HCEC 1CT (cell line): ENCODE data around the gene KCND3.

Source experiments
- DNase-seq: peaks from one replicate; pipeline ENCODE4 v3.0.0-alpha.2; 2017

KCND3 gene

GRCh38 chr1:111878091-111878490 is 111.4 kb downstream of the KCND3 start:
- no peak for DNase-seq

GRCh38 chr1:111876631-111877030 is 112.8 kb downstream of the KCND3 start:
- DNase-seq = no peak

DNA sequence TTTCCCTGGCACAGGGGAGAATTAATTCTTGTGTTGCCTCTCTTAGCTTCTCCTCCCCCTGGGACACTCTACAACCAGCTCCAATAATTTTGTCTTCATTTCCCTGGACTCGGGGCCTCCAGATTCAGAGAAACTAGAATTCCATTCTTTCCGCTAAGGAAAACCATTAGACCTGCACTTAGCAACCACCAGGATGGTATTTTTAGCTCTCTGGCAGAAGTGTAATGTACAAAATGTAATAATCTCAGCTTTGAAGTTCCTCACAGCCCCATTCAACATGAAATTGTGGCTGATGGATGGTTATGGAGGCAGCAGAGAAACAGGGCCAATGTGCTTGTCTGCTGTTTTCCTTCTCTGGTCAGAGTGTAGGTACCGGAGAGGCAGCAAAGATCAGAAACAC is 113.8 kb downstream of the KCND3 start:
- no peak for DNase-seq

DNA sequence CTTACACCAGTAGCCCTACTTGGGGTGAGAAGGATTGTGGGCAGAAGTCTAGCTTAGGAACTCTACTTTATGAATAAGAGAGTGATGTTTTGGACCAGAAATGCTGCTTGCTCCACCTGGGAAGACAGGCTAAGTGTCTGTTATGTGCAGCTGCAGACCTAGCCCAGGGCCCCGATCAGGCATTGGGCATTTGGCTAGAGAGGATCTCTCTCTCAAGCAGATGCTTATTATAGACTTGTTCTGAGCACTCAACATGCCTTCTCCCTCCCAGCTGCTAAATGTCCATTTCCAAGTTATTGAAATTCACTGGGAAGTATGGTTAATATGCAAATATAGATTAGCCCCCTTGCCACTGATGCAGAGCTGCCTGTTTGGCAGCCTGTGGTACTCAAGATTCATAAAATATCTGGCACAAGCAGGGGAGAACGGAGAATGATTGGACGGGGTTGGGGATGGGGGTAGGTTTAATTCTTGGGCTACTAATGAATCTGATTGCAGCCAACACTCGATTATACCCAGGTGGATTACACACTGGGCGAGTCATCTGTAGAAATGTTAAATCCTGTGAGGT is 115.9 kb downstream of the KCND3 start:
- no peak for DNase-seq

DNA sequence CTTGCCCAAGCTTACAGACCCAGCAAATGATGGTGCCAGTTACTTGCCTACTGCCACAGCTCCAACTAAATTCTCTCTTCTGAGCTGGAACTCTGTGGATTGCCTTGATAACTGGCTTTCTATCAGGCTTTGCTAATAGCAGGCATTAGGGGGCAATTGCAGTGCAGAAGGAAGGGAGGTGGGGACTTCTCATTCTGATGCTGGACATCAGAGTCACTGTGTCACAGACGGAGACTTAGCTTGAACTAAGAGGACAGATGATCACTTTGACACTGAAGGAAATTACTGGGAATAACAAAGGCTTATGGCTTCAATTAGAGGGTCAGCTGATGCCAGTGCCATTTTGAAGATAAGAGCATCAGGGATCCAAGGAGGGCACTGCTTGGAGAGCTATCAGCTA is 119.3 kb downstream of the KCND3 start:
- no peak for DNase-seq

DNA sequence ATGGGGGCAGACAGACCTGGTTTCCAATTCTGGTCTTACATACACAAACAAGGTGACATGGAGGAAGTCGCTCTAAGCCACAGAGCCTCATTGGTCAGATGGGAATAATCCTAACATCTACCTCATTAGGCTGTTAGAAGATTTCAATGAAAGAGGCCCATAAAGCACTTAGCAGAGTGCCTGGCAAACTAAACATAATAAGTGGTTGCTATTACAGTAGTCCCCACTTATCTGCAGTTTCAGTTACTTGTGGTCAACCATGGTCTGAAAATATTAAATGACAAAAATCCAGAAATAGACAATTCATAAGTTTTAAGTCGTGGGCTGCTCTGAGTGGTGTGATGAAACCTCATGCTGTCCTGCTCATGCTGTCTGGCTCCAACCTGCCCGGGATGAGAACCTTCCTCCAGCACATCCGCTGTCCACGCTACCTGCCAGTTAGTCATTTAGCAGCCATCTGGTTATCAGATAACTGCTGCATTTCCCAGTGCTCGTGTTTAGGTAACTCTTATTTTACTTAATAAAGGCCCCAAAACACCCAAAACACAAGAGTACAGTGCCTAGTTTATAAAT is 121.5 kb downstream of the KCND3 start:
- DNase-seq = no peak

DNA sequence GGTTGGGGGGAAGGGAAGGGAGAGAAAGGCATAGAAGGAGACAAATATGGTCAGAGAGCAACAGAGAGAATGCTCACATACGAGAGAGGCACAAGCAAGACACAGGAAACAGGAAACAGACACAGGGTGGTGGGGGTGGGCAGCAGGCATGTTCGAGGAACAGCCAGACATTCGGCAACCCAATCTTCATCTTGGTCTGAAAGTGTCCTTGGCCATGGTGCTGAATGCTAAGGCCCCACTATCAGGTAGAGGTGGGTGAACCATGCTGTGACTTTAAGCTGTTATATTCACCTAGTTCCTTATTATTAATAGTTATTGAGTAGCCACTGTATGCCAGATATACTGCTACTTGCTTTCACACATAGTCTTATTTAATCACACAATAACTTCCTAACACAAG is 124.6 kb downstream of the KCND3 start:
- DNase-seq = no peak

DNA sequence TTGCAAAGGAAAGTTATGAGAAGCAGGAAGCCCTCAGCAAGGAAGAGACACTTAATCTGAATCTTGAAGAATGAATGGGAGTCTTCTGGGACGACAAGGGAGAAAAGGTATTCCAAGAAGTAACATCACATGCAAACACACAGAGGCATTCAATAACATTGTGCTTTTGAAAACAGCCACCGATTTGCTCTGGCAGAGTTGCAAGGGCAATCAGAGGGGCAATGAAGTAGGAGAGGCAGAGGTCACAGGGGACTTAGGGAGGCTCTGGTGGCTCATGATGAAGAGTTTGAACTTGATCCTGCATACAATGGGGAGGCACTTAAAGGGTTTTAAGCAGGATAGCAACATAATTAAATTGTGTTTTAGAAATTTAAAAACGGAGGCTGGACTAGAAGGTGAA is 126.1 kb downstream of the KCND3 start:
- DNase-seq = no peak

- no peak for DNase-seq
Observed at GRCh38 chr1:111862599-111862998, 126.9 kb downstream of the KCND3 start.

DNA sequence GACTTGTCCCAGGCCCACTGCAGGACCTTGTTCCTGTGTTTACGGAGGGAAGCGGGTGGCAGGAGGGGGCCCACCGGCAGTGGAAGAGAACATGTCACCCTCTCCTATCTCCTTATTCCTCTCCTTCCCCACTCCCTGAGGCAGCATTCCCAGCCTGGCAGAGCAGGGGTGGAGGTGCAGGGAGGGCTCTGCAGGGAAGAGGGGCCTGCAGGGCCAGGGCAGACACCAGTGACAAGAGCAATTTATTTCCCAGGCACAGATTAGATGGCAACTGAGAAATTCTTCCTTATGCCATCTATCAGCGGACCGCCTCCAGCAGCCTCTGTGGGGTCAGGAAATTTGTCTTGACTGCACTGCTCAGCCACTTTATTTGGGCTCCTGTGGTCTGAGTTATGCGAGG is 127.9 kb downstream of the KCND3 start:
- DNase-seq = no peak

- DNase-seq = no peak
Observed at GRCh38 chr1:111857194-111857651, 132.2 kb downstream of the KCND3 start.

GRCh38 chr1:111856411-111857185 is 132.9 kb downstream of the KCND3 start:
- DNase-seq = no peak

DNA sequence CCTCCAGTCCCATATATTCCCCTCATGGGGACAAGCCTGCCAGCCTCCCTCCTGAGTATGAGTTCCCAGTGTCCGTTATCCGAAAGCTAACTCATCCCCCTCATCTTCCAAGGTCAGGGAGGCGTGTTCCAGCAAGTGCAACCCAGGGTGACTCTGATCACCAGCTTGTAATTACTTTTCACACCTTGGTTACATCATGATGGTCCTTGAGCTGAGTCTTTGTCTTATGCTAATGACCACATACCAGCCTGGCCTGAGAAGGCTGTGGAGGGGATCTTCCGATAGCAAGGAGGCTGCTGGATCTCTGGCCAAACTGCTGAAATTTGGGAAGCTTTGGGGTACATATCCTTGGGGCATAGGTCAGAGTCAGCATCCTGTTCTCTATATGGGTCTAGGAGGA is 134.2 kb downstream of the KCND3 start:
- no peak for DNase-seq

GRCh38 chr1:111852261-111852721 is 137.2 kb downstream of the KCND3 start:
- DNase-seq = no peak

DNA sequence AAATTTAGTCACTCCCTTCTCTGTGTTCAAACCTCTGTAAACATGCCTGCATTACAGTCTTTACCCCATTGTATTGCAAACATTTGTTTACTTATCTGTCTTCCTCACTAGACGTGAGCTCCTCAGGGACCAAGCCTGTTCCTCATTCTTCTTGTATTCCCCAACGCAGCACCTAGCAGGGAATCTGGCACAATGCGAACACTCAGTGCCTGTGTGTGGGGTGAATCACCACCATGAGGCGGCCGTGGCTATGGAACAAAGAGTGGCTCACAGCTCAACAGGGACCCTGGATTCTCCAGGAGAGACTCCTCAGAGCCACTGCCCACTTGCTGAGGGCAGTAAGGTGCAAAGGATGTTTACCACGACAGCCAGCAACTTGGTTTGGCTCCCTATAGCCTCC is 137.9 kb downstream of the KCND3 start:
- no peak for DNase-seq

DNA sequence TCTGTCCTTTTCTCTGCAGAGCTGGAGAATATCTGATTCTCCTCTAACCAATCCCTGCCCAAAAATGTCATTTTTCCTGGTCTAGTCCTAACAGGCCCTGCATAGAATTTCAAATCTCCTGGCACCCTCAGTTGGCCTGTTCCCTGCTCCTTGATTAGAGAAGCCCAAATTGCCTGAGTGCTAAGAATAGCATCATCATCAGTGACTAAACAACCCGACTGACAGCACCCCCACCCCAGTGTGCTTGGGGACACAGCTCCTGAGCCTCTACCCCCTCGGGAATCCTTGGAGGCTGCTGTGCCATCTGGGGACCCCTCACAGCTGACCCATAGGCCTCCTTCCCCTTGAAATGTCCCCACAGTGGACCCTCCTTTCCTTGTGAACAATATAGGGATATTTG is 139.4 kb downstream of the KCND3 start:
- no peak for DNase-seq

- DNase-seq = no peak
Observed at GRCh38 chr1:111848852-111849545, 140.5 kb downstream of the KCND3 start.

DNA sequence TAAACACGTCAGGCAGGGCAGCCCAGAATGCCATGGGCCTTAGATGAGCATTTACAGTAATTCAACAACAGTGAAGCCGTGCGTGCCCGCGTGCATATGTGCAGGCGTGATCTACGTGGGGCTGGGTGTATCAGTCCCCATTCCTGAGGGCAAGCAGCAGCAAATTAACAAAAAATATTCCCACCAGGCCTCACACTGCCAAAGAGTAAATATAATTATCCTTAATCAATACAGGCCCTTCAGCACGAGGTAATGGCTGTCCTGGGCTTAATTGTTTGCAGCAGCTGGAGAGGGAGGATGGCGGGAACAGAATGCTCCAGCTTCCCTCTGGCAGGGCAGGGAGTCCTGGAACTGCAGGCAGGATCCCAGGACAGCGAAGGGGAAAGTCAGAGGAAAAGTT is 142.0 kb downstream of the KCND3 start:
- DNase-seq = no peak

DNA sequence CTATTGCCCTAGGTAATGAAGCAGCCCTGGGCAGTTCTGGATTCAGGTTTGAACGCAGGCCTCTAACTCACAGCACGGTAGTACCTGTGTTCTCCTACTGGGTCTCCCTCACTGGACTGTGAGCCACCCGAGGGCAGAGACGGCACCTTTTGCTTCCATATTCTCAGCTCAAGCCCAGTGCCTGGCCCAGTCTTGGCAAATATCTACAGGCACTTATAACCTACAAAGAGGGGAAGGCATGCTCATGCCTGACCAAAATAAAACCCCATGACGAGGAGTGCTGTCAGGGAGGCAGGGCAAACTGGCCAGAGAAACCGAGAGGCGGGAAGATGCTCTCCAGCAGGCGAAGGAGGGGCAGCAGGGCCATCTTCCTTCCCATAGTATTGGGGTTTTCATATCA is 142.6 kb downstream of the KCND3 start:
- no peak for DNase-seq

- no peak for DNase-seq
Observed at GRCh38 chr1:111843177-111843576, 146.3 kb downstream of the KCND3 start.

- no peak for DNase-seq
Observed at GRCh38 chr1:111842411-111842810, 147.1 kb downstream of the KCND3 start.

- no peak for DNase-seq
Observed at GRCh38 chr1:111841746-111842145, 147.7 kb downstream of the KCND3 start.

DNA sequence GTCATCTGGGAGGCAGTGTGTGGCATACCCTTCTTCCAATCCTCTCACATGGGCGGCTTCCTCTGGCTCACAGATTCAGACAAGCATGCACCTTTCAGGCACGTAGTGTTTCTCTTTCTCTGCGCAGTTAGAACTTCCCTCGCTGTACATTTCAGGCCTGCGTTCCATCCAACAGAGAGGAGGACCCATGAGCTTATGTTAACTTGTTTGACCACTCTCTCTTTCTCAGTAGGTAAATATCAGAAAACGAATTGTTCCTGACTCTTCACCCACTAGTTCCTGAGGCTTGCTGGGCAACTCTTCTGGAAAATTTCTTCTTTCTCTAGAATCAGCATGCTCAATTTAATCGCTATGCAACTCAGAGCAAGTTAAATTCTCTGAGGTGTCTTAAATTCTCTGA is 148.3 kb downstream of the KCND3 start:
- no peak for DNase-seq

- no peak for DNase-seq
Observed at GRCh38 chr1:111837393-111837792, 152.1 kb downstream of the KCND3 start.
